Endothelial cell of umbilical vein (primary cell): ENCODE measurements around the gene VAV3. TPM values are rescaled to one million over a fixed set of nuclear protein-coding genes. Genes with fewer than 3 reads are reported as not detected.

Experiments
- BruUV-seq: library from RNA; stranded (reverse); fragments of 400-500 nt; replicated peaks from 2 replicates; lab custom pipeline; 2021; lab: Mats Ljungman, UMichigan
- CTCF ChIA-PET: fragments of 300-600, 350-600 bp; sonication (Branson Sonifier 250); formaldehyde crosslinking; loops from one replicate; lab custom pipeline; 2021; ENCODE audit warnings: antibody characterized with exemption, inconsistent platforms; lab: Charles Lee
- POLR2A ChIA-PET: fragments of 300-600, 350-600 bp; sonication (Branson Sonifier 250); formaldehyde crosslinking; loops from one replicate; lab custom pipeline; 2021; ENCODE audit warnings: antibody characterized with exemption, inconsistent platforms; lab: Charles Lee
- DNase-seq: peaks from one replicate; pipeline ENCODE4 v3.0.0-alpha.2; 2011; ENCODE audit warnings: low read depth, low spot score
- FAIRE-seq: peaks from 2 replicates; lab custom pipeline; 2011; peaks lifted over from hg19 to GRCh38; lab: Jason Lieb, UNC
- H2AFZ ChIP-seq: 2 replicates; pipeline ENCODE4 v1.6.0; 2012; ENCODE audit warnings: low read depth, low read length, control low read depth, inconsistent platforms
- H3K27ac ChIP-seq: 2 replicates; pipeline ENCODE4 v1.5.1; 2011; ENCODE audit warnings: low read depth, mild to moderate bottlenecking, control low read depth, low read length, moderate library complexity; ENCODE audit not compliant: insufficient read depth
- H3K27me3 ChIP-seq, 2 experiments: 2 replicates each; pipeline versions ENCODE4 v1.6.0 to v1.6.1; 2011; ENCODE audit warnings: low read length in 2 of 2, mixed read lengths in 1 of 2; ENCODE audit not compliant: control insufficient read depth in 2 of 2, insufficient read depth in 2 of 2
- H3K36me3 ChIP-seq, 2 experiments: 2 replicates in 1 of 2; 3 replicates in 1 of 2; pipeline ENCODE4 v1.5.1; 2011; ENCODE audit warnings: low read length in 2 of 2, mild to moderate bottlenecking in 1 of 2, moderate library complexity in 1 of 2; ENCODE audit not compliant: control insufficient read depth in 2 of 2, insufficient read depth in 2 of 2; ENCODE audit errors: extremely low read depth in 1 of 2
- H3K4me1 ChIP-seq: 3 replicates; pipeline ENCODE4 v1.5.1; 2011; ENCODE audit warnings: mild to moderate bottlenecking, low read length; ENCODE audit not compliant: control insufficient read depth, insufficient read depth; ENCODE audit errors: extremely low read depth
- H3K4me2 ChIP-seq: 2 replicates; pipeline ENCODE4 v1.6.1; 2011; ENCODE audit warnings: low read length, control low read depth, mixed read lengths; ENCODE audit not compliant: insufficient read depth
- H3K4me3 ChIP-seq, 3 experiments: fragments of 200-600 bp in 1 of 3; sonication (generic), shearing (Covaris generic) in 1 of 3; replicated peaks in 1 of 3; 2 replicates each; pipeline ENCODE4 v1.5.1; 2011 to 2016; ENCODE audit warnings: control low read depth in 3 of 3, low read length in 3 of 3, mild to moderate bottlenecking in 2 of 3, inconsistent platforms in 1 of 3, low read depth in 1 of 3, moderate library complexity in 1 of 3; ENCODE audit not compliant: insufficient read depth in 1 of 3
- H3K79me2 ChIP-seq: 2 replicates; pipeline ENCODE4 v1.6.0; 2012; ENCODE audit warnings: low read length, inconsistent platforms; ENCODE audit not compliant: control insufficient read depth, insufficient read depth
- H3K9ac ChIP-seq: replicated peaks from 2 replicates; pipeline ENCODE3; 2011; ENCODE audit warnings: low read length, control low read depth; ENCODE audit not compliant: insufficient read depth; ENCODE audit errors: extremely low read depth
- H3K9me1 ChIP-seq: replicated peaks from 3 replicates; pipeline ENCODE4 v1.6.0; 2011; ENCODE audit warnings: mild to moderate bottlenecking, low read length; ENCODE audit not compliant: control insufficient read depth, insufficient read depth; ENCODE audit errors: extremely low read depth
- H3K9me3 ChIP-seq: replicated peaks from 2 replicates; pipeline ENCODE4 v1.5.1; 2012; ENCODE audit warnings: low read length, inconsistent platforms; ENCODE audit not compliant: control insufficient read depth, insufficient read depth
- H4K20me1 ChIP-seq: replicated peaks from 2 replicates; pipeline ENCODE3; 2011; ENCODE audit warnings: mild to moderate bottlenecking, low read length; ENCODE audit not compliant: control insufficient read depth, insufficient read depth; ENCODE audit errors: extremely low read depth
- CTCF ChIP-seq, 2 donors: IDR thresholded peaks; 1 replicate in 1 of 2; 2 replicates in 1 of 2; pipeline ENCODE4 v1.5.1; 2011; ENCODE audit warnings: low read length in 2 of 2, mild to moderate bottlenecking in 2 of 2, moderate library complexity in 2 of 2, control low read depth in 1 of 2, inconsistent platforms in 1 of 2, low read depth in 1 of 2; ENCODE audit not compliant: insufficient read depth in 1 of 2; ENCODE audit errors: extremely low read depth in 1 of 2
- EZH2 ChIP-seq: IDR thresholded peaks from 2 replicates; pipeline ENCODE4 v1.6.1; 2012; ENCODE audit warnings: borderline replicate concordance, low read depth, mild to moderate bottlenecking, moderate library complexity, low read length, inconsistent platforms; ENCODE audit not compliant: severe bottlenecking
- FOS ChIP-seq: IDR thresholded peaks from 2 replicates; pipeline ENCODE4 v1.6.1; 2011; ENCODE audit warnings: mild to moderate bottlenecking, low read length, moderate library complexity, borderline replicate concordance; ENCODE audit not compliant: insufficient read depth
- GATA2 ChIP-seq: IDR thresholded peaks from 2 replicates; pipeline ENCODE4 v1.7.0; 2011; ENCODE audit warnings: low read depth, mild to moderate bottlenecking, moderate library complexity, mixed read lengths, low read length; ENCODE audit not compliant: insufficient read length, insufficient read depth
- JUN ChIP-seq: IDR thresholded peaks from 2 replicates; pipeline ENCODE4 v1.6.1; 2011; ENCODE audit warnings: borderline replicate concordance, low read depth; ENCODE audit not compliant: insufficient read length, insufficient read depth
- MYC ChIP-seq: IDR thresholded peaks from one replicate; pipeline ENCODE4 v1.6.1; 2011; ENCODE audit warnings: mild to moderate bottlenecking, low read depth, low read length
- POLR2A ChIP-seq: IDR thresholded peaks from 2 replicates; pipeline ENCODE4 v1.6.1; 2012; ENCODE audit warnings: low read depth, mild to moderate bottlenecking, control low read depth, low read length
- POLR2AphosphoS5 ChIP-seq: IDR thresholded peaks from 2 replicates; pipeline ENCODE4 v1.6.1; 2012; ENCODE audit warnings: low read depth, mild to moderate bottlenecking, control low read depth, low read length, moderate library complexity; ENCODE audit not compliant: insufficient read depth
- dilution Hi-C: fragments of 300-500 bp; cut with MboI; formaldehyde crosslinking; loops from one replicate; pipeline ENCODE4 v1.15.0; 2019; ENCODE audit warnings: low sequenced_read_pairs; ENCODE audit not compliant: extremely low pct_ligation_motif_present
- intact Hi-C: fragments of 100-400 bp; cut with micrococcal nuclease; formaldehyde crosslinking; loops from one replicate; pipeline ENCODE4 v1.10.0; 2022
- polyA plus RNA-seq, 4 experiments: library from polyadenylated mRNA; depleted of rRNA in 3 of 4; stranded (reverse) in 3 of 4; unstranded in 1 of 4; fragments of >200 nt; gene quantifications; 2 replicates each; pipeline versions ENCODE4 v1.2.1 to v1.2.3, GENCODE V29; 2011 to 2012; ENCODE audit warnings: missing spikeins in 1 of 4
- total RNA-seq: library from RNA; stranded (reverse); gene quantifications from 2 replicates; pipeline ENCODE4 v1.2.3, GENCODE V29; 2021
- TF ChIP-seq, protein P1 (sequence below): IDR thresholded peaks from 2 replicates; pipeline ENCODE4 v1.6.1; 2011; ENCODE audit not compliant: insufficient read depth, insufficient read length

The VAV3 gene
- total and polyA plus RNA-seq, 2 donors (not counting 3 experiments of a cell fraction or from before 2014, with no cell fraction given) = 0.18 to 1.5 TPM

DNA sequence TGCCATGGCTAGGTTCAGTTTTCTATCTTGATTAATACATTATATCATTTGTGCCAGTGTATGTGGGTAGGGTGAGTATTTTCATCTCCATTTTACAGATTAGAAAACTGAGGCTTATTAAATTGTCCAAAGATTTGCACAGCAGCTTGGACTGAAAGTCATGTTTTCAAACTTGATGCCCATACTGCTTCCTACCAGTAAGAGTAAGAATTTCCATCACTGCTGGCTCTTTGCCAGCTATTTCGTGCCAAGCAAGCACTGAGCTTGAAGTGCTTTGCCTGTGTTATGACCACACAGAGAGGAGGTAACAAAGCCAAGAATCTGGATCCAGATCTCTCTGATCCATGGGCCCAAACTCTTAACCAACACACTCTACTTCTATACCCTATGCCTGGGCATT lies 295.0 kb downstream of the VAV3 start:
- Histone ChIP-seq H3K36me3 (no peaks in the 10 kb centered on the region), H3K27ac (no peak overlapping the region), H2AFZ (no peak overlapping the region), H3K27me3 (no peaks in the 10 kb centered on the region), H3K9me3 (no peaks in the 10 kb centered on the region), H3K4me2 (no peak overlapping the region), H3K4me3 (no peak overlapping the region), H3K79me2 (no peaks in the 10 kb centered on the region), H3K9me1 (no peaks in the 10 kb centered on the region), H3K9ac (no peak overlapping the region), H4K20me1 (no peaks in the 10 kb centered on the region), H3K4me1 (no peaks in the 10 kb centered on the region)
- intact Hi-C loops = no loop called here
- FAIRE-seq (no peak), DNase-seq (peak; percentile 40)
- BruUV-seq = no TSS peak
- ChIA-PET CTCF (no interaction called here), POLR2A (no interaction called here)
- dilution Hi-C loops = no loop called here
- TF ChIP-seq POLR2A = no peak

DNA sequence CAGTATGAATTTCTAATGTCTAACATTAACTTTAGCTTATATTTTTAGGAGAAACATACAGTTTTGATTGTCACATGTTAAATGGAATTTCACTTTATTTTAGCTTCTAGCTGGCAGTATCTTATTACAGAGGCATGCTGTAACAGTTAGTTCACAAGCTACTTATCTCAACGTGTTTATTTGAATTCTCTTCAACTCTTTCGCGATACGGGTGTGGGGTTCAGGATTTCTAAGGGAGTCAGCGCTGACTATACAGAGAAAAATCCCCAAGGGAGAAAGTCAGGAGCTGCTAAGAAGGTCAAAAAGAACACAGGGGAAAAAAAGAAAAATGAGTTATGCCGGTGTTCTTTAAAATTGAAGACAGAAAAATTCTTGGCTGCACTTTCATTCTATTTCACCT lies 296.2 kb downstream of the VAV3 start:
- Histone ChIP-seq H3K9me3 (no peaks in the 10 kb centered on the region), H3K27ac (no peak overlapping the region), H3K79me2 (no peaks in the 10 kb centered on the region), H3K4me1 (no peaks in the 10 kb centered on the region), H2AFZ (no peak overlapping the region), H3K4me3 (no peak overlapping the region), H3K36me3 (no peaks in the 10 kb centered on the region), H3K27me3 (no peaks in the 10 kb centered on the region), H3K4me2 (no peak overlapping the region), H3K9ac (no peak overlapping the region), H3K9me1 (no peaks in the 10 kb centered on the region), H4K20me1 (no peaks in the 10 kb centered on the region)
- DNase-seq (no peak), FAIRE-seq (no peak)
- no peak for TF ChIP-seq FOS
- no peak for TF ChIP-seq GATA2
- no peak for TF ChIP-seq POLR2A
- no peak for TF ChIP-seq CTCF (IDR thresholded peaks at IDR 0.05; ENCODE audit: extremely low read depth in 1 of 2, insufficient read depth in 1 of 2, low read depth in 1 of 2, low read length in 2 of 2)
- no peak for TF ChIP-seq MYC
- no peak for TF ChIP-seq JUN
- TF ChIP-seq EZH2 = no peak
- no peak for TF ChIP-seq POLR2AphosphoS5
- TF ChIP-seq, protein P1, sequence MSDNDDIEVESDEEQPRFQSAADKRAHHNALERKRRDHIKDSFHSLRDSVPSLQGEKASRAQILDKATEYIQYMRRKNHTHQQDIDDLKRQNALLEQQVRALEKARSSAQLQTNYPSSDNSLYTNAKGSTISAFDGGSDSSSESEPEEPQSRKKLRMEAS = no peak
- dilution Hi-C loops (no loop called here), intact Hi-C loops (no loop called here)
- no TSS peak for BruUV-seq
- ChIA-PET CTCF (no interaction called here), POLR2A (no interaction called here)
